SW480 (cell line): ENCODE measurements around the gene HOXB1.
"Not testable (repeated sequence)": the region's sequence is repeated elsewhere in the genome, so short reads cannot be mapped to it uniquely, and the experiment has no call there.

Source experiments
- DNase-seq: peaks from one replicate; pipeline ENCODE4 v3.0.0-alpha.2; 2016; ENCODE audit warnings: low spot score

Gene HOXB1

GRCh38 chr17:48494335-48494734 is 36.5 kb downstream of the HOXB1 start:
- DNase-seq: no peak

GRCh38 chr17:48492401-48493298 is 38.2 kb downstream of the HOXB1 start:
- DNase-seq: peak; percentile 70

GRCh38 chr17:48491527-48492273 is 39.1 kb downstream of the HOXB1 start:
- no peak for DNase-seq

GRCh38 chr17:48490451-48490892 is 40.3 kb downstream of the HOXB1 start:
- peak; percentile 82 for DNase-seq

- DNase-seq: no peak
These were observed 41.0 kb downstream of the HOXB1 start for GRCh38 chr17:48489781-48490180.

GRCh38 chr17:48488548-48489106 is 42.2 kb downstream of the HOXB1 start:
- DNase-seq: no peak

GRCh38 chr17:48487221-48487620 is 43.6 kb downstream of the HOXB1 start:
- no peak for DNase-seq

- DNase-seq: peak; percentile 82
These were observed 44.3 kb downstream of the HOXB1 start for GRCh38 chr17:48486557-48486956.

- peak; percentile 94 for DNase-seq
These were observed 46.0 kb downstream of the HOXB1 start for GRCh38 chr17:48484850-48485249.

- DNase-seq: peak; percentile 66
These were observed 46.6 kb downstream of the HOXB1 start for GRCh38 chr17:48484256-48484655.

GRCh38 chr17:48483471-48484131 is 47.2 kb downstream of the HOXB1 start:
- DNase-seq: peak; percentile 99

- DNase-seq: peak; percentile 90
These were observed 47.8 kb downstream of the HOXB1 start for GRCh38 chr17:48483004-48483403.

GRCh38 chr17:48482301-48482700 is 48.5 kb downstream of the HOXB1 start:
- DNase-seq: not testable (repeated sequence)

GRCh38 chr17:48479014-48479402 is 51.8 kb downstream of the HOXB1 start:
- no peak for DNase-seq
